GM23248 (cell line): ENCODE measurements around the gene CD4. TPM values are rescaled to one million over a fixed set of nuclear protein-coding genes. Genes with fewer than 3 reads are reported as not detected.

ENCODE experiments used
- DNase-seq: peaks from one replicate; pipeline ENCODE4 v3.0.0-alpha.2; 2015
- H2AFZ ChIP-seq: fragments of 200-600 bp; sonication (generic); 2 replicates; pipeline ENCODE4 v1.6.1; 2016; ENCODE audit warnings: antibody characterized with exemption
- H3F3A ChIP-seq: fragments of 200-600 bp; sonication (generic); 2 replicates; pipeline ENCODE4 v1.6.1; 2016; ENCODE audit warnings: mild to moderate bottlenecking, antibody characterized with exemption, mixed run types; ENCODE audit not compliant: insufficient read depth
- H3K27ac ChIP-seq: fragments of 200-600 bp; sonication (generic); 2 replicates; pipeline ENCODE4 v1.5.1; 2016; ENCODE audit warnings: mild to moderate bottlenecking
- H3K27me3 ChIP-seq: fragments of 200-600 bp; sonication (generic); replicated peaks from 2 replicates; pipeline ENCODE4 v1.6.1; 2016; ENCODE audit warnings: mild to moderate bottlenecking; ENCODE audit not compliant: insufficient read depth
- H3K36me3 ChIP-seq: fragments of 200-600 bp; sonication (generic); 2 replicates; pipeline ENCODE4 v1.6.1; 2016; ENCODE audit warnings: low read depth, mild to moderate bottlenecking
- H3K4me1 ChIP-seq: fragments of 200-600 bp; sonication (generic); 2 replicates; pipeline ENCODE4 v1.6.1; 2016; ENCODE audit warnings: mild to moderate bottlenecking; ENCODE audit not compliant: insufficient read depth
- H3K4me2 ChIP-seq: fragments of 200-600 bp; sonication (generic); one replicate; pipeline ENCODE4 v1.6.1; 2016; ENCODE audit warnings: mild to moderate bottlenecking; ENCODE audit not compliant: unreplicated experiment
- H3K4me3 ChIP-seq: fragments of 200-600 bp; sonication (generic); 2 replicates; pipeline ENCODE4 v1.5.1; 2016; ENCODE audit warnings: mild to moderate bottlenecking
- H3K79me2 ChIP-seq: fragments of 200-600 bp; sonication (generic); 2 replicates; pipeline ENCODE4 v1.6.1; 2016; ENCODE audit warnings: mild to moderate bottlenecking; ENCODE audit not compliant: insufficient read depth
- H3K9ac ChIP-seq: fragments of 200-600 bp; sonication (generic); 2 replicates; pipeline ENCODE4 v1.6.1; 2016; ENCODE audit warnings: mild to moderate bottlenecking
- H3K9me2 ChIP-seq: fragments of 200-600 bp; sonication (generic); 2 replicates; pipeline ENCODE4 v1.6.1; 2016; ENCODE audit warnings: mixed run types, mild to moderate bottlenecking, moderate library complexity; ENCODE audit not compliant: insufficient read depth
- H3K9me3 ChIP-seq: fragments of 200-600 bp; sonication (generic); one replicate; pipeline ENCODE4 v1.6.1; 2017; ENCODE audit warnings: low read depth
- H4K20me1 ChIP-seq: fragments of 200-600 bp; sonication (generic); 2 replicates; pipeline ENCODE4 v1.6.0; 2016; ENCODE audit not compliant: insufficient read depth
- EZH2 ChIP-seq: fragments of 200-600 bp; sonication (generic); IDR thresholded peaks from 2 replicates; pipeline ENCODE4 v1.6.1; 2018; ENCODE audit warnings: antibody characterized with exemption, mild to moderate bottlenecking; ENCODE audit not compliant: insufficient read depth, poor library complexity, severe bottlenecking
- EZH2phosphoT487 ChIP-seq: fragments of 200-600 bp; sonication (generic); IDR thresholded peaks from 2 replicates; pipeline ENCODE4 v1.6.1; 2018; ENCODE audit warnings: antibody characterized with exemption, moderate library complexity, mild to moderate bottlenecking, low read depth; ENCODE audit not compliant: insufficient read depth
- WGBS, 2 experiments: methylation state at CpG; one replicate each; pipeline ENCODE4 v1.1.6; 2015 to 2017; ENCODE audit warnings: low lambda C conversion rate in 2 of 2, low coverage in 1 of 2; ENCODE audit errors: missing lambda C conversion rate in 2 of 2; 5-methylcytosine and 5-hydroxymethylcytosine counted together
- in situ Hi-C: fragments of 300-500 bp; cut with MboI; formaldehyde crosslinking; loops from 2 replicates; pipeline ENCODE4 v1.15.0; 2020
- polyA plus RNA-seq: library from polyadenylated mRNA; unstranded; fragments of >200 nt; fragmentation: Nextera tagmentation; extraction: Ambion mirVana; gene quantifications from 2 replicates; pipeline ENCODE4 v1.2.1, GENCODE V29; 2016
- total RNA-seq: library from RNA; depleted of rRNA; stranded (reverse); fragments of >200 nt; shearing (Covaris generic); gene quantifications from 2 replicates; pipeline ENCODE4 v1.2.3, GENCODE V29; 2014

The CD4 gene
- total and polyA plus RNA-seq, 2 experiments from 2014 or later, result not detected

GRCh38 chr12:6786416-6787094 is 2.8 kb upstream of the CD4 start:
- Histone ChIP-seq H3K27me3 (no peaks in the 10 kb centered on the region), H3K9ac (no peak overlapping the region), H3K4me2 (no peak overlapping the region), H4K20me1 (no peaks in the 10 kb centered on the region), H3F3A (no peaks in the 10 kb centered on the region; the same call in 1 of the 2 replicates), H3K9me3 (no peaks in the 10 kb centered on the region), H3K4me3 (no peak overlapping the region), H3K27ac (no peak overlapping the region), H3K79me2 (no peaks in the 10 kb centered on the region), H3K36me3 (no peaks in the 10 kb centered on the region), H3K4me1 (no peaks in the 10 kb centered on the region), H3K9me2 (no peaks in the 10 kb centered on the region), H2AFZ (no peak overlapping the region)
- TF ChIP-seq EZH2, result no peak
- WGBS, 2 experiments, result 93% methylated on average over 9 of the region's 9 CpGs
- no peak for DNase-seq
- in situ Hi-C loops, result no loop called here

GRCh38 chr12:6787309-6787708 is 2.0 kb upstream of the CD4 start:
- Histone ChIP-seq H3K9ac (no peak overlapping the region), H3K4me1 (no peaks in the 10 kb centered on the region), H3K27ac (no peak overlapping the region), H4K20me1 (no peaks in the 10 kb centered on the region), H3K36me3 (no peaks in the 10 kb centered on the region), H3K79me2 (no peaks in the 10 kb centered on the region), H3K9me2 (no peaks in the 10 kb centered on the region), H3K4me3 (no peak overlapping the region), H3K4me2 (no peak overlapping the region), H3K9me3 (no peaks in the 10 kb centered on the region), H3F3A (no peaks in the 10 kb centered on the region; the same call in 1 of the 2 replicates), H2AFZ (no peak overlapping the region), H3K27me3 (no peaks in the 10 kb centered on the region)
- no peak for DNase-seq
- WGBS, 2 experiments, result 78 to 86% methylated on average over 5 of the region's 5 CpGs
- in situ Hi-C loops, result no loop called here
- no peak for TF ChIP-seq EZH2
- no peak for TF ChIP-seq EZH2phosphoT487

GRCh38 chr12:6790496-6791150 is 1.3 kb downstream of the CD4 start:
- Histone ChIP-seq H3K27me3 (no peaks in the 10 kb centered on the region; the same call in 1 of the 2 replicates), H3K27ac (no peak overlapping the region), H3K79me2 (no peaks in the 10 kb centered on the region), H3K9me3 (no peaks in the 10 kb centered on the region), H4K20me1 (no peaks in the 10 kb centered on the region), H3K9me2 (no peaks in the 10 kb centered on the region), H3F3A (no peaks in the 10 kb centered on the region; the same call in 1 of the 2 replicates), H3K4me1 (no peaks in the 10 kb centered on the region), H3K4me3 (no peak overlapping the region), H3K4me2 (no peak overlapping the region), H3K36me3 (no peaks in the 10 kb centered on the region), H2AFZ (no peak overlapping the region), H3K9ac (no peak overlapping the region)
- in situ Hi-C loops, result no loop called here
- DNase-seq, result no peak
- TF ChIP-seq EZH2phosphoT487, result no peak
- no peak for TF ChIP-seq EZH2
- WGBS, 2 experiments, result 80 to 83% methylated on average over 11 to 12 of the region's 12 CpGs

- Histone ChIP-seq H3K27me3 (no peaks in the 10 kb centered on the region; the same call in 1 of the 2 replicates), H3K36me3 (no peaks in the 10 kb centered on the region), H4K20me1 (no peaks in the 10 kb centered on the region), H3K9me3 (no peaks in the 10 kb centered on the region), H3K4me3 (no peak overlapping the region), H3K4me1 (no peaks in the 10 kb centered on the region), H3K79me2 (no peaks in the 10 kb centered on the region), H3K4me2 (no peak overlapping the region), H3K9me2 (no peaks in the 10 kb centered on the region), H3K27ac (no peak overlapping the region), H2AFZ (peak overlapping the region; percentile 63; the same call in 1 of the 2 replicates), H3K9ac (no peak overlapping the region), H3F3A (no peaks in the 10 kb centered on the region; the same call in 1 of the 2 replicates)
- no peak for DNase-seq
- 88 to 91% methylated on average over 13 of the region's 13 CpGs for whole genome bisulfite sequencing, 2 experiments
- in situ Hi-C loops, result no loop called here
- TF ChIP-seq EZH2 (no peak), EZH2phosphoT487 (no peak)
Observed at GRCh38 chr12:6791931-6792520, 2.7 kb downstream of the CD4 start.
